NCI-H2227 (cell line): Measurements from ENCODE around the gene PDS5B.
A peak's percentile ranks its signal among the peaks of the same experiment; 100 is the strongest.
"Not testable (repeated sequence)": the region's sequence is repeated elsewhere in the genome, so short reads cannot be mapped to it uniquely, and the experiment has no call there.

ENCODE experiments used
- DNase-seq: peaks from one replicate; lab custom pipeline; 2025; ENCODE audit not compliant: unreplicated experiment; lab: John Stamatoyannopoulos, UW

The PDS5B gene

DNA sequence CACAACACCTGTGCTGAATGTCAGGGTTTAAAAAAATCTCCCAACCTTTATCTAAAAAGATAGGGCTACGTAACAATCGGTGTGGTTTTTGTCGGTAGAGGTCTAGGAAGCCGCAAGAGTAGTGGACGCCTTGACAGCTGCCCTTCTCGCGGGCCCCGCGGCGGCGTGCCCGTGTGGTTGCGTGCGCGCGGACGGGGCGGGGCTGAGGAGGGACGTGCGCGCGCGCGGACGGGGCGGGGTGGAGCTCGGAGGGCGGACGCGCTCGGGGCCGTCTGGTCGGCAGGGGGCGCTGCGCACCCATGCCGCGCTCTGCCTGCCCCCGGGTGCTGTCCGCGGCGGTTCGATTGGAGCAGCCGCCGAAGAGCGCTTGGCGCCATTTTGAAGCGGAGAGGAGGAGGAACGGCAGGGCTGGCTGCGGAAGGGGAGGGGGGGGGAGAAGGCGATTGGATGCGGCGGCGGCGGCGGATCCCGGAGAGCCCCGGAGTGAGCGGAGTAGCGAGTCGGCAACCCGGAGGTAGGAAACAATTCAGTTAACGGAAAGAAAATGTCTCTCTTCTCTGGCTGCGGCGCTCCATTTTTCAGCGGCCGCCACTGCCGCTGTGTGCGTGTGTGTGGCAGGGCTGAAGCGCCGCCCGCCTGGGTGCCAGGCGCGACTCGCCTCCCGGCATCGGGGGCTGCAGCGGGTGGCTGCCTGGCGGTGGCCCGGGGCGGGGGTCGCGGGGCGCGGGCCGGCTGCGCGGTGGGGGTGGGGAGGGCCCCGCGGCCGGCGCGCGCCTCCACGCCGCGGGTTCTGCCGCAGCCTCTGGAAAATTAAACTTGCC lies at the start of gene PDS5B:
TSS of gene PDS5B (plus strand) at position 373 of the 821 bp plus-strand sequence. CDS start 62,321 bp downstream, outside the sequence.
- peak; percentile 95 for DNase-seq

- peak; percentile 21 for DNase-seq
These were observed 48.6 kb upstream of the PDS5B start for GRCh38 chr13:32537580-32538142.

DNA sequence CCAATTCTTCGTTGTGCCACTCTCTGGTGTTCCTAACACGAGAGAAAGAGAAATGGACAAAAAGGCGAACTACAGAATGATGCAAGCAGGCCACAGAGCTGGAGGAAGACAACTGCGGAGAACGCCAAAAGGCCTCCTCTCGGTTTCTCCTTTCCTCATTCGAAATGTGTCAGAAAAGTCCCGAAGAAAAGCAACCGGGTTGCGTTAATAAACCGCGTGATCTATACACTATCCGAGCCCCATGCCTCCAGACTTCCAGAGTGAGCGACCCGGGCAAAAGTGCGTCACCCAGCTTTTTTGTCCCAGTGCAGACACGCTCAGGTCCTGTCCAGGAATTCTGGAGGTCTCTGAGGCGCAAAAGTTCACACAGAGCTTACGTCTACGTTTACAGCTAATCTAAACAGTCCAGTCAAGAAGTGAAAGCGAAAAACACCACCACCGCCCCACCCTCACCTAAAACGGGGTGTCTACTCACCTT lies 48.1 kb upstream of the PDS5B start:
- DNase-seq = no peak

DNA sequence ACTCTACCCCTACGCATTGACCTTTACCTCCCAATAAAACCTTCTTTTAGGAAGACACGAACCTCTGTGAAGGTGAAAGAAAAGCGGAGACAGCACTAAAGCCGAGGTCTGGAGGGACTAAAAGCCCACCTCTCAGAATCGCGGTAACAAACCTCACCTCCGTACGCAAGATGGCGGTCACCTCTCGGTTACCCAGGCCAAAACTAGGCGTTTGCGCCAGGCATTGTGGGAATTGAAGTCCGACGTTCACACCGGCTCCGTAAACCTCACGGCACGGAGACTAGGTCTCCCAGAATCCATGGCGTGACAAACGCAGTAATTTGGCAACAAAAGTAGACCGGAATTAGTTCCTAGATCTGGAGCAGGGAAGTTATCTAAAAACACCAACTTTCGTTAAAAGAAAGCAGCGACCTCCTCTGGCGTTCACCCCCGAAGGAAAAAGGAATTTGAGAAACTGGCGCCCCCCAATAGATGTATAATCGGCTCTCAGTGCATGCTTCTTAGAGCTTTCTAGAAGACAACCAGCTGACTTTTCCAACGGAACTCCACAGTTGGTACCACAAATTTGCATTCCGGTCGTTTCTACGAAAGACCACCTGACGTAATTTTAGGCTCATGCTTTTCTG lies 47.5 kb upstream of the PDS5B start, which contains the start of gene N4BP2L2:
TSS of gene N4BP2L2 (minus strand) at position 175 of the 626 bp plus-strand sequence. CDS start 1,768 bp downstream, outside the sequence.
- DNase-seq = peak; percentile 94

GRCh38 chr13:32542221-32542620 lies 44.0 kb upstream of the PDS5B start:
- DNase-seq = no peak

DNA sequence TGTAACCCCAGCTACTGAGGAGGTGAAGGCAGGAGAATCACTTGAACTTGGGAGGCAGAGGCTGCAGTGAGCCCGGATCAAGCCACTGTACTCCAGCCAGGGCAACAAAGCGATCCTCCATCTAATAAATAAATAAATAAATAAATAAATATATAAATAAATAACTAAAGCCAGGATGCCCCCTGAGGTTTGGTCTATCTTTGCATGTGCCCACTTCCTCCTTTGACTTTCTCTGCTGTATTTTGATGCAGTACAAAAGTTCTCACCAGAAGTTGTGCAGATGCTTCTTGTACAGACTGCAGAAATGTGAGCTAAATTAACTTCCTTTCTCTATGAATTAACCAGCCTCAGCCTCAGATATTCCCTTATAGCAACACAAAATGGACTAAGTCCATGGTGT lies 41.2 kb upstream of the PDS5B start:
- DNase-seq = no peak

DNA sequence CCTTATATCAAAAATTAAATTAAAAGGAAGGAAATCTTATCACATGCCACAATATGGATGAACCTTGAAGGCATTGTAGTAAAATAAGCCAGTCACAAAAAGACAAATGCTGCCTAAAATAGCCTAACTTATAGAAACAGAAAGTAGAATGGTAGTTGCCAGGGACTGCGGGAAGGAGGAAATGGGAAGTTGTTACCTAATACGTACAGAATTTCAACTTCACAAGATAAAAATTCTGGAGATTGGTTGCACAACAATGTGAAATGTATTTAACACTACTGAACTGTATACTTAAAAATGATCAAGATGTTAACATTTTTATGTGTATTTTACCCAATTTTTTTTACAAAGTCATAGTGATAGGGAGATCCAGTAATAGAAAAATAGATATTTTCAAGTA lies 37.4 kb upstream of the PDS5B start:
- no peak for DNase-seq

- no peak for DNase-seq
These were observed 36.5 kb upstream of the PDS5B start for GRCh38 chr13:32549788-32550187.

DNA sequence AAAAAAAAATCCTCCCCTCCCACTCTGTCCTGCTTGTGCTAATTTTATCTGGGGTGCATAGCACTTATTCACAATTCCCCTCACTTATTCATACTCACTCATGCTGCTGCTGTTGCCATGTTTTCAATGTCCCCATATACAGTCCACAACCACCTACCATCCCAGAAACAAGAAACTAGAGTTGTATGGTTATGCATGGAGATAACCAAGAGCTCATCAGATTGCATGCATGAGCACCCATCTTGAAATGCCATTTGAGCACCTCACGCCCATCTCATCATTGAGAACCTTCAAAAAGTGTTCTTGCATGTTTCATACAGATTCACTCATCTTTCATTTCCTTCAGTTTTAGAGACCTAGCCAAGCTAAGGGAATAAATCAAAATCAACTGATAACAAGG lies 32.5 kb upstream of the PDS5B start:
- no peak for DNase-seq

DNA sequence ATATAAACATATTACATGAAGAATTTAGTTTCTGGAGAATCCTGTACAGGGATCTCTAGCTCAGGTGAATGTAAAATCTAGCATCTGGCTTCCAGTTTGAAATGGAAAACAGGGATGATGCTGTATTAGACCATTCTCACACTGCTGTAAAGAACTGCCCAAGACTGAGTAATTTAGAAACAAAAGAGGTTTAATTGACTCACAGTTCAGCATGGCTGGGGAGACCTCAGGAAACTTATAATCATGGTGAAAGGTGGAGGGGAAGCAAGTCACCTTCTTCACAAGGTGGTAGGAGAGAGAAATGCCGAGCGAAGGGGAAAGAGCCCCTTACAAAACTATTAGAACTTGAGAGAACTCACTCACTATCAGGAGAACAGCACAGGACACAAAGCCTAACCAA lies 30.6 kb upstream of the PDS5B start:
- no peak for DNase-seq

DNA sequence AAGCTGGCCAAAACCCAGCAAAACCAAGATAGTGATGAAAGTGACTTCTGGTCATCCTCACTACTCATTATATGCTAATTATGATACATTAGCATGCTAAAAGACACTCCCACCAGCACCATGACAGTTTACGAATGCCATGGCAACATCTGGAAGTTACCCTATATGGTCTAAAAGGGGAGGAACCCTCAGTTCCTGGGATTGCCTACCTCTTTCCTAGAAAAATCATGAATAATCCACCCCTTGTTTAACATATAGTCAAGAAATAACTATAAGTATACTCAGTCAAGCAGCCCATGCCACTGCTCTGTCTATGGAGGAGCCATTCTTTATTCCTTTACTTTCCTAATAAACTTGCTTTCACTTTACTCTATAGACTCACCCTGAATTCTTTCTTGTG lies 25.4 kb upstream of the PDS5B start:
- DNase-seq = not testable (repeated sequence)

- not testable (repeated sequence) for DNase-seq
These were observed 10.6 kb upstream of the PDS5B start for GRCh38 chr13:32575687-32576086.

DNA sequence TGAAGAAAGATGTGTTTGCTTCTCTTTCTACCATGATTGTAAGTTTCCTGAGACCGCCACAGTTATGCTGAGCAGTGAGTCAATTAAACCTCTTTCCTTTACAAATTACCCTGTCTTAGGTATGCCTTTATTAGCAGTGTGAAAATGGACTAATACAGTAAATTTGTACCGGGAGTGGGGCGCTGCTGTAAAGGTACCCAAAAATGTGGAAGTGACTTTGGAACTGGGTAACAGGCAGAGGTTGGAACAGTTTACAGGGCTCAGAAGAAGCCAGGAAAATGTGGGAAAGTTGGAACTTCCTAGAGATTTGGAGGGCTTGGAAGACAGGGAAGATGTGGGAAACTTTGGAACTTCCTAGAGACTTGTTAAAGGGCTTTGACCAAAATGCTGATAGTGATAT lies 9.2 kb upstream of the PDS5B start:
- no peak for DNase-seq

DNA sequence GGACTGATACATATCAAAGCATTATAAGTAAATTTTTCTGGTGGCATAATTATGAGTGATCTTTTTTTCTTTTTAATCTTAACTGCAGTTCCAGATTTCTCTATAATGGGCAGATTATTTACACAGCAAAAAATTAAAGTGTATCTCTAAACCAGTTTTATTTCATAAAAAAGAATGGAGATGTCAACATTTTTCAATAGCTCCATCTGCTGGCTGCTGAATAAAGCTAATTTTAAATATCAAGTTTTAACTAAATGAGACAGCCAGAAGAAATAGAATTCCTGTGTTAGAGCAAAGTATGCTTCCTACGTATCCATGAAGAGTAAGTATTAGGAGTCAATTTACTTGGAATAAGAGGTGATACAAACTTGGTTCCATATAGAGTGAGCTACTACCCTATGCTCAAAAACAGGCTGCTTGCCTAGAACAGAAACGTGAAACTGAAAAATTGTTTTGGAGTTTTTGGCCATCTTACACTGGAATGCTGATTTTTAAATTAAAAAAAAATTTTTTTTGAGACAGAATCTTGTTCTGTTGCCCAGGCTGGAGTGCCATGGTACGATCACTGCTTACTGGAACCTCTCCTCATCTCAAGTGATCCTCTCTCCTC lies 5.0 kb upstream of the PDS5B start:
- DNase-seq = peak; percentile 4

GRCh38 chr13:32582281-32582680 lies 4.0 kb upstream of the PDS5B start:
- DNase-seq = no peak

- no peak for DNase-seq
These were observed 3.3 kb upstream of the PDS5B start for GRCh38 chr13:32582991-32583390.

- no peak for DNase-seq
These were observed 637 bp upstream of the PDS5B start for GRCh38 chr13:32585550-32586079.

DNA sequence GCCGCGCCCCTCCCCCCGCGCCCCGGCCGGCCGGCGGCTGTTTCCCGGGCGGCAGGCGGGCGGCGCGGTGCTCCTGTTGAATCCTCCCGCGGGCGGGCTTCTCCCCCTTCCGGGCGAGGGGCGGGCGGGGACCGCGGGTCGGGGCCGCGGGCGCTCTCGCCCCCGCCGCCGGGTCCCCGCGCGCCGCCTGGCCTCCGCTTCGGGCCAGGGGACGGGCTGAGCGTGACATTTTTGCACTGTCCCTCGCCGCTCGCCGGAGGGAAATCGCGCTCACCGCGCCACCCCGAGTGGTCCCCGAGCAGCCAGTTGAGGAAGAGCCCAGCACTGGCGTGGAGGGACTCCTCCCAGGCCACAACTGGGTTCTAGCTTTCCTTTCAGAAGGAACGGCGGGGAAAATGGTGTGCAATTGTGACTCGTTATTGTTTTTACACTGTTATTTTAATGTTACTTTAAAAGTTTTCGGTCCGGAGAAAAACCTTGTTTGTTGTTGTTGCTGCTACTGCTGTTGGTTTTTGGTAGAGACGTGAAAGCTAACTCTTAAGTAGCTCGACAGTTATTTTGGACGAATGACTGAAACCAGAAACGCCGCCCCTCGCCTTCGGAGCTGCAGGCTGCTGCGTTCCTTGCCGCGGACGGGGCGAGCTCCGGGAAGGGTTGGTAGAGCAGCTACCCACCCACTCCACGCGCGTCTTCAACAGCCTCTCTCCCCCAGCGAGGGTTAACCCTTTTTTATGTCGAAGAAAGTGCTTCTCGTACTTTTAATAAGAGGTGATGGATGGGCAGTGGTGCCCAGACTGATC lies 959 bp downstream of the PDS5B start:
- DNase-seq = peak; percentile 68

GRCh38 chr13:32587811-32588170 lies 1.5 kb downstream of the PDS5B start:
- DNase-seq = no peak

DNA sequence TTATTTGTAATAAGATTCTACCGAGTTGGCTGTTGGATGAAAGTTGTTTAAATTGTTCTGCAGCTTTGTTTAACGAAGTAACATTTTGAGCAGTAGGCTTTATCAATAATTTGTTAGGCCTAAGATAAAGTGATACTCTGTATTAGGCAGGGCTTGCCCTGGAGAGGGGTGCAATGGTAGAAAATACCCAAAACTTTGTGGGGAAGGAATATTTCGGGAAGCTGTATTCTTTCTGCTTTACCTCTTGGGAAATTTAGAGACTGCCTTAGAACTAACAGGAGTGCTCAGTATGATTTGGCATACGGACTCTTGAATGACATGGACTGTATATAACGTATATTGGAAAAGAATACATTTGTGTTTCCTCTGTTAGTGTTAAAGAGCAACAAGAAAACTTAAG lies 2.5 kb downstream of the PDS5B start:
- no peak for DNase-seq

DNA sequence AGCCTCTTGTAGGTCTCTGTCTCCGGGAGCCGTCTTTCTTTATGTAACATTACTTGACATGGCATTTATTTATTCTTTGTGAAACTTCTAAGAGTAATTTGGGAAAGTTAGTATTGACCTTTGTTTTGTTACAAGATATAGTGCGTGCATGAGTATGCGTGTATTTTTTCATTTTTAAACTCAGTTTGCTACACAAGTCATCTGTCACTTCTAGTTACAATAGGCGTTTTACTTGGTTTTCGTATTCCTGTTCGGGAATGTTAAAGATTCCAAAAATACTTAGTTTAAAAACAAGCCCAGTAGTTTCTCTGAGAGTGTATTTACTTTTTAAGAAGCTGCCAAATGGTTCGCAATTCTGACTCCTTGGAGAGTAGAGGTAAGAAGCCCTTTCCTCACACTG lies 3.2 kb downstream of the PDS5B start:
- DNase-seq = no peak
